Measurements from ENCODE around the gene HAAO. TPM values are rescaled to one million over a fixed set of nuclear protein-coding genes. Genes with fewer than 3 reads are reported as not detected.

The HAAO gene
- total RNA-seq, 1 donor from 2014 or later = not detected

- no peak for DNase-seq
- Mint-ChIP-seq H3K4me1 (ENCODE audit: low read depth, unreplicated experiment) (peaks cover 4% of the 10 kb centered on the region), H3K36me3 (ENCODE audit: unreplicated experiment) (peaks cover 5% of the 10 kb centered on the region), H3K27ac (ENCODE audit: unreplicated experiment) (no peak overlapping the region), H3K27me3 (ENCODE audit: unreplicated experiment) (peaks cover 5% of the 10 kb centered on the region), H3K9me3 (ENCODE audit: unreplicated experiment) (no peaks in the 10 kb centered on the region), H3K4me3 (ENCODE audit: unreplicated experiment) (no peak overlapping the region)
- TF ChIP-seq, protein P1, sequence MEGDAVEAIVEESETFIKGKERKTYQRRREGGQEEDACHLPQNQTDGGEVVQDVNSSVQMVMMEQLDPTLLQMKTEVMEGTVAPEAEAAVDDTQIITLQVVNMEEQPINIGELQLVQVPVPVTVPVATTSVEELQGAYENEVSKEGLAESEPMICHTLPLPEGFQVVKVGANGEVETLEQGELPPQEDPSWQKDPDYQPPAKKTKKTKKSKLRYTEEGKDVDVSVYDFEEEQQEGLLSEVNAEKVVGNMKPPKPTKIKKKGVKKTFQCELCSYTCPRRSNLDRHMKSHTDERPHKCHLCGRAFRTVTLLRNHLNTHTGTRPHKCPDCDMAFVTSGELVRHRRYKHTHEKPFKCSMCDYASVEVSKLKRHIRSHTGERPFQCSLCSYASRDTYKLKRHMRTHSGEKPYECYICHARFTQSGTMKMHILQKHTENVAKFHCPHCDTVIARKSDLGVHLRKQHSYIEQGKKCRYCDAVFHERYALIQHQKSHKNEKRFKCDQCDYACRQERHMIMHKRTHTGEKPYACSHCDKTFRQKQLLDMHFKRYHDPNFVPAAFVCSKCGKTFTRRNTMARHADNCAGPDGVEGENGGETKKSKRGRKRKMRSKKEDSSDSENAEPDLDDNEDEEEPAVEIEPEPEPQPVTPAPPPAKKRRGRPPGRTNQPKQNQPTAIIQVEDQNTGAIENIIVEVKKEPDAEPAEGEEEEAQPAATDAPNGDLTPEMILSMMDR (IDR thresholded peaks at IDR 0.05; ENCODE audit: partially characterized antibody, unreplicated experiment) = no peak
Observed at GRCh38 chr2:42830922-42831574, 38.7 kb upstream of the HAAO start.

- DNase-seq = no peak
- TF ChIP-seq, protein P1 (IDR thresholded peaks at IDR 0.05; ENCODE audit: partially characterized antibody, unreplicated experiment) = no peak
- H3K9me3 Mint-ChIP-seq (ENCODE audit: unreplicated experiment) = no peaks in the 10 kb centered on the region
- no peak overlapping the region for H3K4me3 Mint-ChIP-seq (ENCODE audit: unreplicated experiment)
- H3K27me3 Mint-ChIP-seq (ENCODE audit: unreplicated experiment) = peaks cover 5% of the 10 kb centered on the region
- H3K36me3 Mint-ChIP-seq (ENCODE audit: unreplicated experiment) = no peaks in the 10 kb centered on the region
- no peak overlapping the region for H3K27ac Mint-ChIP-seq (ENCODE audit: unreplicated experiment)
- H3K4me1 Mint-ChIP-seq (ENCODE audit: low read depth, unreplicated experiment) = peaks cover 4% of the 10 kb centered on the region
Observed at GRCh38 chr2:42829671-42830440, 37.5 kb upstream of the HAAO start.

- TF ChIP-seq, protein P1 (IDR thresholded peaks at IDR 0.05; ENCODE audit: partially characterized antibody, unreplicated experiment) = peak; percentile 89
- Mint-ChIP-seq H3K9me3 (ENCODE audit: unreplicated experiment) (no peaks in the 10 kb centered on the region), H3K36me3 (ENCODE audit: unreplicated experiment) (no peaks in the 10 kb centered on the region), H3K4me1 (ENCODE audit: low read depth, unreplicated experiment) (peaks cover 4% of the 10 kb centered on the region), H3K27ac (ENCODE audit: unreplicated experiment) (no peak overlapping the region), H3K27me3 (ENCODE audit: unreplicated experiment) (peaks cover 5% of the 10 kb centered on the region), H3K4me3 (ENCODE audit: unreplicated experiment) (no peak overlapping the region)
- DNase-seq = peak; percentile 83
Observed at GRCh38 chr2:42828487-42829425, 36.4 kb upstream of the HAAO start.

DNA sequence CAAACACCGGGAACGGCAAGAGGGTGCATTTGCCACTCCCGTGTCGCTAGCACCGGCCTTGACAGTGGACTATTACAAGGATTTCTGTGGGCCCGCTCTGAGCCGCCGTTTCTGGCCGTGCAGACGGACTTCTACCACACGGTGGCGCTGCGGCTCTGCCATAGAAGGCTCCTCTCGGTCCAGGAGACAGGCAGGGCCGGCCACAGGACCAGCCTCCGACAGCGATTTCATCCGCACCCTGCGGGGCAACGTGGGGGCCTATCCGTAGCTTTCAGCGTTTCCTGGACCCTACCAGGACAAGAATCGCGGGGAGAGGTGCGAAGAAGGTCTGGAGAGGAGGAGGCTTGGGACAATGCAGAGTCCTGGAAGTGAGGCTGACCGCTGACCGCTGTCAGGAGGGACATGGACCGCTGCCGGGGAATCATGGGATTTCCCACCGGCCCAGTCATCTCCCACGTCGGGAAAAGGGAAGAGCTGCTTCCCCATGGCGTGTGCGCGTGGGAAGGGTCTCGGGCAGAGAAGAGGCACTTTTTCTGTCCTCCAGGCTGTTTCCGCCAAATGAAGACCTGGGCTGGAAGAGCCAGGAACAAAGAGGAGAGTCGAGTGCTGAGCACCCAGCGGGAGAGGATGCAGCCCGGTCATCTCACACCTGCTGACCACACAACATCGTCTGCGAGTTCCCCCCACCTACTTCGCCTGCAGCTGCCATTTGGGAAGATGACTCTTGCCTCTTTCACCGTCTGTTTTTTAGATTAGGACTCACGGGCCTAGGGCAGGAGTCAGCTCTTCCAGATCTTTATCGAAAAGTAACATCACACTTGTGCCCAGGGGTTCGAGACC is 35.5 kb upstream of the HAAO start:
- Mint-ChIP-seq H3K27ac (ENCODE audit: unreplicated experiment) (peak overlapping the region; percentile 22), H3K9me3 (ENCODE audit: unreplicated experiment) (no peaks in the 10 kb centered on the region), H3K4me1 (ENCODE audit: low read depth, unreplicated experiment) (peaks cover 4% of the 10 kb centered on the region)

More for the DNA sequence above, 35.5 kb upstream of the HAAO start:
- DNase-seq = peak; percentile 94
- peak overlapping the region; percentile 49 for H3K4me3 Mint-ChIP-seq (ENCODE audit: unreplicated experiment)
- TF ChIP-seq, protein P1 (IDR thresholded peaks at IDR 0.05; ENCODE audit: partially characterized antibody, unreplicated experiment) = peak; percentile 94
- no peaks in the 10 kb centered on the region for H3K36me3 Mint-ChIP-seq (ENCODE audit: unreplicated experiment)
- H3K27me3 Mint-ChIP-seq (ENCODE audit: unreplicated experiment) = peaks cover 5% of the 10 kb centered on the region

Measured in glutamatergic neuron (in vitro differentiated cells).